Measurements from ENCODE around the gene OTUD6A.

Gene OTUD6A

GRCh38 chrX:70043685-70044084, 18.6 kb upstream of the OTUD6A start:
- no peak for TF ChIP-seq CTCF (IDR thresholded peaks at IDR 0.05; ENCODE audit: low read depth, low read length)
- in situ Hi-C loops (cut with HindIII; ENCODE audit: low sequenced_read_pairs), result no loop called here
- DNase-seq (ENCODE audit: low read depth, low spot score), result no peak
- H3K4me3 ChIP-seq (ENCODE audit: low read depth, low read length), result no peak overlapping the region

- H3K4me3 ChIP-seq (ENCODE audit: low read depth, low read length), result no peak overlapping the region
These were observed 17.6 kb upstream of the OTUD6A start for GRCh38 chrX:70044541-70045245.

GRCh38 chrX:70046978-70047377, 15.3 kb upstream of the OTUD6A start:
- TF ChIP-seq CTCF (IDR thresholded peaks at IDR 0.05; ENCODE audit: low read depth, low read length), result no peak
- DNase-seq (ENCODE audit: low read depth, low spot score), result no peak
- no peak overlapping the region for H3K4me3 ChIP-seq (ENCODE audit: low read depth, low read length)
- in situ Hi-C loops (cut with HindIII; ENCODE audit: low sequenced_read_pairs), result no loop called here

More at GRCh38 chrX:70044541-70045245, 17.6 kb upstream of the OTUD6A start:
- no peak for DNase-seq (ENCODE audit: low read depth, low spot score)
- in situ Hi-C loops (cut with HindIII; ENCODE audit: low sequenced_read_pairs), result no loop called here
- no peak for TF ChIP-seq CTCF (IDR thresholded peaks at IDR 0.05; ENCODE audit: low read depth, low read length)

GRCh38 chrX:70049406-70049805, 12.9 kb upstream of the OTUD6A start:
- in situ Hi-C loops (cut with HindIII; ENCODE audit: low sequenced_read_pairs), result no loop called here
- H3K4me3 ChIP-seq (ENCODE audit: low read depth, low read length), result no peak overlapping the region
- TF ChIP-seq CTCF (IDR thresholded peaks at IDR 0.05; ENCODE audit: low read depth, low read length), result no peak
- DNase-seq (ENCODE audit: low read depth, low spot score), result no peak

GRCh38 chrX:70049925-70050324, 12.3 kb upstream of the OTUD6A start, which contains the start of gene AWAT2:
Gene AWAT2, minus strand, starts transcription at chrX:70049938. Its CDS starts 6 bp downstream, at chrX:70049932.
- H3K4me3 ChIP-seq (ENCODE audit: low read depth, low read length), result no peak within 1 kb of the TSS
- in situ Hi-C loops (cut with HindIII; ENCODE audit: low sequenced_read_pairs), result no loop called here
- DNase-seq (ENCODE audit: low read depth, low spot score), result no peak
- TF ChIP-seq CTCF (IDR thresholded peaks at IDR 0.05; ENCODE audit: low read depth, low read length), result no peak

GRCh38 chrX:70052895-70053615, 9.2 kb upstream of the OTUD6A start:
- in situ Hi-C loops (cut with HindIII; ENCODE audit: low sequenced_read_pairs), result no loop called here
- no peak overlapping the region for H3K4me3 ChIP-seq (ENCODE audit: low read depth, low read length)
- DNase-seq (ENCODE audit: low read depth, low spot score), result no peak
- no peak for TF ChIP-seq CTCF (IDR thresholded peaks at IDR 0.05; ENCODE audit: low read depth, low read length)
